Upper lobe of left lung (tissue), 4 donors: Measurements from ENCODE around the gene TACC2.

Experiments
- CTCF ChIP-seq, 6 experiments: fragments of 450-650 bp in 4 of 6; fragments of 200-600 bp in 2 of 6; sonication (generic) in 2 of 6; IDR thresholded peaks; one replicate each; pipeline ENCODE4 v1.5.1; 2016 to 2019; ENCODE audit warnings: antibody characterized with exemption in 6 of 6
- POLR2A ChIP-seq, 4 donors: fragments of 450-650 bp; IDR thresholded peaks; one replicate each; pipeline ENCODE4 v1.5.1; 2016 to 2017; ENCODE audit warnings: antibody characterized with exemption in 4 of 4, mild to moderate bottlenecking in 2 of 4

- TF ChIP-seq CTCF (IDR thresholded peaks at IDR 0.05) (no peak), POLR2A (IDR thresholded peaks at IDR 0.05) (no peak)
Observed at GRCh38 chr10:122290334-122290733, 301.4 kb downstream of the TACC2 start.
